Upper lobe of right lung (tissue), 1 donor: Measurements from ENCODE around the gene CLCF1. TPM values are rescaled to one million over a fixed set of nuclear protein-coding genes. Genes with fewer than 3 reads are reported as not detected.

ENCODE experiments used
- ATAC-seq: fragments of 200-7000 bp; cut with Tn5 transposase; one replicate; pipeline ENCODE4 v1.9.1; 2020; ENCODE audit warnings: mild to moderate bottlenecking, moderate library complexity
- DNase-seq: peaks from one replicate; pipeline ENCODE4 v3.0.0-alpha.2; 2020
- H3K27ac ChIP-seq: fragments of 200-600 bp; one replicate; pipeline ENCODE4 v1.8.0; 2022
- H3K27me3 ChIP-seq: fragments of 200-600 bp; one replicate; pipeline ENCODE4 v1.8.0; 2022; ENCODE audit warnings: mild to moderate bottlenecking
- H3K36me3 ChIP-seq: fragments of 200-600 bp; one replicate; pipeline ENCODE4 v1.8.0; 2022
- H3K4me1 ChIP-seq: fragments of 200-600 bp; one replicate; pipeline ENCODE4 v1.8.0; 2022
- H3K4me3 ChIP-seq: fragments of 200-600 bp; one replicate; pipeline ENCODE4 v1.8.0; 2022; ENCODE audit warnings: mild to moderate bottlenecking
- H3K9me3 ChIP-seq: fragments of 200-600 bp; one replicate; pipeline ENCODE4 v1.8.0; 2022
- CTCF ChIP-seq: fragments of 200-600 bp; IDR thresholded peaks from one replicate; pipeline ENCODE4 v1.8.0; 2022; ENCODE audit warnings: antibody characterized with exemption
- intact Hi-C: fragments of 100-400 bp; cut with DNase I; formaldehyde crosslinking; loops from one replicate; pipeline ENCODE4 v1.11.0; 2022
- total RNA-seq: library from RNA; stranded (reverse); fragmentation: NEBNext Ultra II Directional; extraction: Animal tissue kit (Norgen Biotek cat#: 25700); gene quantifications from one replicate; pipeline ENCODE4 v1.2.1, GENCODE V29; 2021
- donor health status: DM: no; HTN: yes; CAD: no; lungs with severe emphysema.

The CLCF1 gene
- total RNA-seq, 1 donor from 2014 or later, result 4.0 TPM

GRCh38 chr11:67352546-67353316 is 20.7 kb downstream of the CLCF1 start:
- DNase-seq (peak; percentile 69), ATAC-seq (peak; percentile 40)
- Histone ChIP-seq H3K27ac (peak overlapping the region; percentile 99), H3K27me3 (no peaks in the 10 kb centered on the region), H3K9me3 (no peaks in the 10 kb centered on the region), H3K4me3 (peak overlapping the region; percentile 84), H3K36me3 (no peaks in the 10 kb centered on the region), H3K4me1 (peaks cover 67% of the 10 kb centered on the region)
- TF ChIP-seq CTCF, result no peak
- intact Hi-C loops, result loop anchor here (5.0 kb wide), 1 partner anchor 35 kb away; no protein-coding TSS in a partner anchor

- intact Hi-C loops, result loop anchor here (5.0 kb wide), 1 partner anchor 36 kb away; no protein-coding TSS in a partner anchor
- ATAC-seq, result peak; percentile 54
- H3K4me3 ChIP-seq, result peak overlapping the region; percentile 84
- TF ChIP-seq CTCF, result peak; percentile 93
- H3K9me3 ChIP-seq, result no peaks in the 10 kb centered on the region
- H3K4me1 ChIP-seq, result peaks cover 58% of the 10 kb centered on the region
- no peaks in the 10 kb centered on the region for H3K27me3 ChIP-seq
- no peaks in the 10 kb centered on the region for H3K36me3 ChIP-seq
- DNase-seq, result peak; percentile 77
- H3K27ac ChIP-seq, result peak overlapping the region; percentile 99
Observed at GRCh38 chr11:67351275-67352005, 22.0 kb downstream of the CLCF1 start.

GRCh38 chr11:67349928-67350465 is 23.4 kb downstream of the CLCF1 start:
- TF ChIP-seq CTCF, result no peak
- no peak overlapping the region for H3K4me3 ChIP-seq
- H3K9me3 ChIP-seq, result no peaks in the 10 kb centered on the region
- no peaks in the 10 kb centered on the region for H3K36me3 ChIP-seq
- intact Hi-C loops, result loop anchor here (5.0 kb wide), 1 partner anchor 37 kb away; no protein-coding TSS in a partner anchor
- DNase-seq, result no peak
- H3K27ac ChIP-seq, result no peak overlapping the region
- H3K27me3 ChIP-seq, result no peaks in the 10 kb centered on the region
- H3K4me1 ChIP-seq, result peaks cover 54% of the 10 kb centered on the region
- ATAC-seq, result no peak

GRCh38 chr11:67349457-67349856 is 23.9 kb downstream of the CLCF1 start:
- DNase-seq, result no peak
- Histone ChIP-seq H3K27me3 (no peaks in the 10 kb centered on the region), H3K36me3 (no peaks in the 10 kb centered on the region), H3K4me3 (no peak overlapping the region), H3K4me1 (peaks cover 50% of the 10 kb centered on the region), H3K27ac (no peak overlapping the region), H3K9me3 (no peaks in the 10 kb centered on the region)
- intact Hi-C loops, result no loop called here
- no peak for ATAC-seq
- no peak for TF ChIP-seq CTCF

GRCh38 chr11:67349036-67349435 is 24.4 kb downstream of the CLCF1 start:
- Histone ChIP-seq H3K36me3 (no peaks in the 10 kb centered on the region), H3K27ac (no peak overlapping the region), H3K4me3 (no peak overlapping the region), H3K4me1 (peaks cover 45% of the 10 kb centered on the region), H3K27me3 (no peaks in the 10 kb centered on the region), H3K9me3 (no peaks in the 10 kb centered on the region)
- ATAC-seq (no peak), DNase-seq (no peak)
- intact Hi-C loops, result no loop called here
- TF ChIP-seq CTCF, result no peak
